Measurements from ENCODE around the gene TUBD1.

DNA sequence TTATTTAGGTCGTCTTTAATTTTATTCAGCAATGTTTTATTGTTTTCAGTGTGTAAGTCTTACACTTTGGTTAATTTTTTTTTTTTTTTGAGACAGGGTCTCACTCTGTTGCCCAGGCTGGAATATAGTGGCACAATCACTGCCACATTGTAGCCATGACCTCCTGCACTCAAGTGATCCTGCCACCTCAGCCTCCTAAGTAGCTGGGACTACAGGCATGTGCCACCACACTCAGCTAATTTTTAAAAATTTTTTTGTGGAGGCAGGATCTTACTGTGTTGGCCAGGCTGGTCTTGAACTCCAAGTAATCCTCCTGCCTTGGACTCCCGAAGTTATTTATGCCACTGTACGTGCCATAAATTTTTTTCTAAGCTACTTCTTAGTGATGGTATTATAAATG is 14.7 kb upstream of the TUBD1 start:
- TF ChIP-seq CTCF (IDR thresholded peaks at IDR 0.05) (no peak), POLR2A (IDR thresholded peaks at IDR 0.05) (no peak)
